Peyer's patch (tissue), 4 donors: Measurements from ENCODE around the gene YKT6. TPM values are rescaled to one million over a fixed set of nuclear protein-coding genes. Genes with fewer than 3 reads are reported as not detected.

ENCODE experiments used
- DNase-seq, 3 donors: peaks; one replicate each; pipeline ENCODE4 v3.0.0-alpha.2; 2017 to 2019
- H3K27ac ChIP-seq, 4 donors: fragments of 200-600 bp; sonication (generic); one replicate each; pipeline ENCODE4 v1.5.1; 2016 to 2019
- H3K27me3 ChIP-seq, 2 donors: fragments of 200-600 bp; sonication (generic); one replicate each; pipeline ENCODE4 v1.5.1; 2019
- H3K36me3 ChIP-seq, 3 donors: fragments of 200-600 bp; sonication (generic); one replicate each; pipeline ENCODE4 v1.5.1; 2016 to 2019
- H3K4me1 ChIP-seq, 4 donors: fragments of 200-600 bp; sonication (generic); one replicate each; pipeline ENCODE4 v1.5.1; 2016 to 2019
- H3K4me3 ChIP-seq, 4 donors: fragments of 200-600 bp; sonication (generic); 1 replicate in 3 of 4; 2 replicates in 1 of 4; pipeline ENCODE4 v1.5.1; 2016 to 2019; ENCODE audit warnings: mild to moderate bottlenecking in 1 of 4
- H3K9me3 ChIP-seq, 4 donors: fragments of 200-600 bp; sonication (generic); one replicate each; pipeline ENCODE4 v1.5.1; 2016 to 2019; ENCODE audit warnings: mild to moderate bottlenecking in 1 of 4
- CTCF ChIP-seq, 6 experiments: fragments of 450-650 bp in 4 of 6; fragments of 200-600 bp in 2 of 6; sonication (generic) in 1 of 6; IDR thresholded peaks; one replicate each; pipeline ENCODE4 v1.5.1; 2017 to 2019; ENCODE audit warnings: antibody characterized with exemption in 6 of 6, mild to moderate bottlenecking in 3 of 6, moderate library complexity in 1 of 6
- POLR2A ChIP-seq, 2 donors: fragments of 450-650 bp; IDR thresholded peaks; one replicate each; pipeline ENCODE4 v1.5.1; 2017; ENCODE audit warnings: antibody characterized with exemption in 2 of 2, mild to moderate bottlenecking in 2 of 2, moderate library complexity in 2 of 2
- total RNA-seq, 4 donors: library from RNA; depleted of rRNA; stranded (reverse); fragments of >200 nt; gene quantifications; one replicate each; pipeline ENCODE4 v1.1.0, GENCODE V29; 2016

The YKT6 gene
- total RNA-seq, 4 donors from 2014 or later, result 55.2 to 76.5 (median 67.0) TPM

- TF ChIP-seq POLR2A (IDR thresholded peaks at IDR 0.05) (no peak), CTCF (IDR thresholded peaks at IDR 0.05) (no peak)
- H3K27me3 ChIP-seq, result no peaks in the 10 kb centered on the region
Observed at GRCh38 chr7:44232901-44233715, 32.3 kb downstream of the YKT6 start.

GRCh38 chr7:44235066-44235465, 34.3 kb downstream of the YKT6 start:
- Histone ChIP-seq H3K36me3 (no peaks in the 10 kb centered on the region), H3K4me1 (no peaks in the 10 kb centered on the region), H3K27ac (no peak overlapping the region), H3K9me3 (no peaks in the 10 kb centered on the region), H3K27me3 (no peaks in the 10 kb centered on the region), H3K4me3 (no peak overlapping the region)
- DNase-seq, result no peak
- TF ChIP-seq CTCF (IDR thresholded peaks at IDR 0.05) (no peak), POLR2A (IDR thresholded peaks at IDR 0.05) (no peak)

More at GRCh38 chr7:44232901-44233715, 32.3 kb downstream of the YKT6 start:
- no peak overlapping the region for H3K27ac ChIP-seq
- no peaks in the 10 kb centered on the region for H3K4me1 ChIP-seq
- H3K9me3 ChIP-seq, result no peaks in the 10 kb centered on the region
- DNase-seq, result no peak
- no peaks in the 10 kb centered on the region for H3K36me3 ChIP-seq
- no peak overlapping the region for H3K4me3 ChIP-seq

- no peak for TF ChIP-seq POLR2A (IDR thresholded peaks at IDR 0.05)
- no peak for TF ChIP-seq CTCF (IDR thresholded peaks at IDR 0.05)
- no peak for DNase-seq
- no peak overlapping the region for H3K27ac ChIP-seq
- no peaks in the 10 kb centered on the region for H3K9me3 ChIP-seq
- H3K4me1 ChIP-seq, result no peaks in the 10 kb centered on the region
- no peak overlapping the region for H3K4me3 ChIP-seq
- no peaks in the 10 kb centered on the region for H3K36me3 ChIP-seq
- H3K27me3 ChIP-seq, result no peaks in the 10 kb centered on the region
Observed at GRCh38 chr7:44235582-44236332, 35.0 kb downstream of the YKT6 start.

GRCh38 chr7:44236333-44236728, 35.6 kb downstream of the YKT6 start:
- TF ChIP-seq CTCF (IDR thresholded peaks at IDR 0.05) (no peak), POLR2A (IDR thresholded peaks at IDR 0.05) (no peak)
- Histone ChIP-seq H3K36me3 (no peaks in the 10 kb centered on the region), H3K27ac (no peak overlapping the region), H3K9me3 (no peaks in the 10 kb centered on the region), H3K4me1 (no peaks in the 10 kb centered on the region), H3K4me3 (no peak overlapping the region), H3K27me3 (no peaks in the 10 kb centered on the region)
- no peak for DNase-seq

GRCh38 chr7:44237696-44238095, 36.9 kb downstream of the YKT6 start:
- Histone ChIP-seq H3K27ac (no peak overlapping the region), H3K4me3 (no peak overlapping the region), H3K27me3 (no peaks in the 10 kb centered on the region), H3K4me1 (no peaks in the 10 kb centered on the region), H3K9me3 (no peaks in the 10 kb centered on the region), H3K36me3 (no peaks in the 10 kb centered on the region)
- no peak for DNase-seq
- TF ChIP-seq POLR2A (IDR thresholded peaks at IDR 0.05) (no peak), CTCF (IDR thresholded peaks at IDR 0.05) (no peak)
